Activated T-cell treated with anti-CD3 and anti-CD28 coated beads, Interleukin-2, amount 50 U/mL, for 4 hours (primary cell): Measurements from ENCODE around the gene OR12D2. TPM values are rescaled to one million over a fixed set of nuclear protein-coding genes. Genes with fewer than 3 reads are reported as not detected.
A peak's percentile ranks its signal among the peaks of the same experiment; 100 is the strongest.
"Not testable (repeated sequence)": the region's sequence is repeated elsewhere in the genome, so short reads cannot be mapped to it uniquely, and the experiment has no call there.

Source experiments
- ATAC-seq, 2 donors: fragments of 200-7000 bp; cut with Tn5 transposase; one replicate each; pipeline ENCODE4 v1.10.0; 2021
- DNase-seq: peaks from one replicate; pipeline ENCODE4 v3.0.0-alpha.2; 2020
- H3K27me3 Mint-ChIP-seq: one replicate; pipeline ENCODE4 v1.8.0; 2021; ENCODE audit warnings: low read depth, mixed read lengths
- H3K36me3 Mint-ChIP-seq: one replicate; pipeline ENCODE4 v1.8.0; 2022; ENCODE audit warnings: mixed read lengths; ENCODE audit not compliant: insufficient read depth
- H3K4me1 Mint-ChIP-seq: one replicate; pipeline ENCODE4 v1.8.0; 2021; ENCODE audit warnings: low read depth, mixed read lengths
- H3K4me3 Mint-ChIP-seq: one replicate; pipeline ENCODE4 v1.8.0; 2021; ENCODE audit warnings: mild to moderate bottlenecking, moderate library complexity, mixed read lengths
- H3K9me3 Mint-ChIP-seq: one replicate; pipeline ENCODE4 v1.8.0; 2021; ENCODE audit warnings: mixed read lengths
- total RNA-seq, 3 donors: library from RNA; stranded (reverse); gene quantifications; one replicate each; pipeline ENCODE4 v1.2.1, GENCODE V29; 2021

Gene OR12D2
- total RNA-seq = not detected

GRCh38 chr6:29395331-29395730 is at the start of gene OR12D2:
Gene OR12D2 (plus strand): TSS chr6:29395631. CDS start chr6:29396700, 1,069 bp downstream.
- H3K4me3 Mint-ChIP-seq = no peak within 1 kb of the TSS
- ATAC-seq = no peak

GRCh38 chr6:29349348-29349747 is 46.1 kb upstream of the OR12D2 start:
- not testable (repeated sequence) for H3K4me1 Mint-ChIP-seq, H3K36me3 Mint-ChIP-seq, ATAC-seq, H3K4me3 Mint-ChIP-seq, DNase-seq, H3K9me3 Mint-ChIP-seq
- H3K27me3 Mint-ChIP-seq = peaks cover 28% of the 10 kb centered on the region

More at GRCh38 chr6:29395331-29395730, at the start of gene OR12D2:
- Mint-ChIP-seq H3K9me3 (no peaks in the 10 kb centered on the region), H3K4me1 (no peaks in the 10 kb centered on the region), H3K27me3 (peaks cover 34% of the 10 kb centered on the region), H3K36me3 (no peaks in the 10 kb centered on the region)
- no peak for DNase-seq

GRCh38 chr6:29354980-29355379 is 40.5 kb upstream of the OR12D2 start:
- Mint-ChIP-seq H3K27me3 (peaks cover 43% of the 10 kb centered on the region), H3K4me1 (no peaks in the 10 kb centered on the region), H3K36me3 (no peaks in the 10 kb centered on the region), H3K4me3 (no peak overlapping the region), H3K9me3 (peaks cover 7% of the 10 kb centered on the region)
- no peak for DNase-seq
- ATAC-seq = no peak

GRCh38 chr6:29355603-29356002 is 39.8 kb upstream of the OR12D2 start:
- H3K27me3 Mint-ChIP-seq = peaks cover 47% of the 10 kb centered on the region
- no peaks in the 10 kb centered on the region for H3K36me3 Mint-ChIP-seq
- ATAC-seq = no peak

GRCh38 chr6:29368765-29369164 is 26.7 kb upstream of the OR12D2 start, which contains the start of gene OR5V1:
Gene OR5V1 (minus strand): TSS chr6:29368865. CDS start chr6:29356195, 12,670 bp downstream.
- Mint-ChIP-seq H3K4me1 (no peaks in the 10 kb centered on the region), H3K27me3 (peaks cover 29% of the 10 kb centered on the region), H3K9me3 (no peaks in the 10 kb centered on the region), H3K36me3 (no peaks in the 10 kb centered on the region), H3K4me3 (no peak within 1 kb of the TSS)
- no peak for DNase-seq
- no peak for ATAC-seq

More at GRCh38 chr6:29355603-29356002, 39.8 kb upstream of the OR12D2 start:
- Mint-ChIP-seq H3K9me3 (peaks cover 7% of the 10 kb centered on the region), H3K4me3 (no peak overlapping the region), H3K4me1 (no peaks in the 10 kb centered on the region)
- DNase-seq = no peak

GRCh38 chr6:29375191-29375590 is 20.2 kb upstream of the OR12D2 start, which contains the start of gene OR12D3:
Gene OR12D3 (minus strand): TSS chr6:29375291. CDS start chr6:29375287, 4 bp downstream.
- no peaks in the 10 kb centered on the region for H3K4me1 Mint-ChIP-seq
- no peak within 1 kb of the TSS for H3K4me3 Mint-ChIP-seq
- no peaks in the 10 kb centered on the region for H3K36me3 Mint-ChIP-seq
- no peak for ATAC-seq
- DNase-seq = no peak
- no peaks in the 10 kb centered on the region for H3K9me3 Mint-ChIP-seq
- H3K27me3 Mint-ChIP-seq = peaks cover 38% of the 10 kb centered on the region

- H3K4me3 Mint-ChIP-seq = no peak overlapping the region
- DNase-seq = no peak
- no peak for ATAC-seq
- H3K9me3 Mint-ChIP-seq = no peaks in the 10 kb centered on the region
- H3K36me3 Mint-ChIP-seq = no peaks in the 10 kb centered on the region
- H3K27me3 Mint-ChIP-seq = peaks cover 37% of the 10 kb centered on the region
- no peaks in the 10 kb centered on the region for H3K4me1 Mint-ChIP-seq
Measured at GRCh38 chr6:29376003-29376402, 19.4 kb upstream of the OR12D2 start.

- ATAC-seq (no peak), DNase-seq (no peak)
- H3K36me3 Mint-ChIP-seq = no peaks in the 10 kb centered on the region
- peaks cover 23% of the 10 kb centered on the region for H3K27me3 Mint-ChIP-seq
- no peaks in the 10 kb centered on the region for H3K4me1 Mint-ChIP-seq
- H3K4me3 Mint-ChIP-seq = no peak overlapping the region
- H3K9me3 Mint-ChIP-seq = no peaks in the 10 kb centered on the region
Measured at GRCh38 chr6:29388533-29388932, 6.9 kb upstream of the OR12D2 start.

GRCh38 chr6:29399525-29399924 is 4.1 kb downstream of the OR12D2 start:
- no peak overlapping the region for H3K4me3 Mint-ChIP-seq
- peaks cover 31% of the 10 kb centered on the region for H3K27me3 Mint-ChIP-seq
- no peaks in the 10 kb centered on the region for H3K36me3 Mint-ChIP-seq
- ATAC-seq (no peak), DNase-seq (no peak)
- no peaks in the 10 kb centered on the region for H3K9me3 Mint-ChIP-seq
- no peaks in the 10 kb centered on the region for H3K4me1 Mint-ChIP-seq

- H3K9me3 Mint-ChIP-seq = no peaks in the 10 kb centered on the region
- H3K36me3 Mint-ChIP-seq = no peaks in the 10 kb centered on the region
- ATAC-seq (no peak), DNase-seq (no peak)
- H3K4me3 Mint-ChIP-seq = no peak overlapping the region
- H3K27me3 Mint-ChIP-seq = peaks cover 25% of the 10 kb centered on the region
- H3K4me1 Mint-ChIP-seq = no peaks in the 10 kb centered on the region
Measured at GRCh38 chr6:29403801-29404200, 8.4 kb downstream of the OR12D2 start.

- Mint-ChIP-seq H3K4me3 (no peak within 1 kb of the TSS), H3K9me3 (peaks cover 22% of the 10 kb centered on the region), H3K4me1 (no peaks in the 10 kb centered on the region), H3K36me3 (no peaks in the 10 kb centered on the region), H3K27me3 (peaks cover 33% of the 10 kb centered on the region)
- DNase-seq (no peak), ATAC-seq (no peak)
Measured at GRCh38 chr6:29414588-29414987, 19.2 kb downstream of the OR12D2 start, which contains the start of gene OR12D1. Gene OR12D1 (plus strand): TSS chr6:29414928.

- no peak overlapping the region for H3K4me3 Mint-ChIP-seq
Measured at GRCh38 chr6:29419516-29419915, 24.1 kb downstream of the OR12D2 start.

GRCh38 chr6:29424168-29424567 is 28.7 kb downstream of the OR12D2 start:
- DNase-seq (no peak), ATAC-seq (no peak)
- Mint-ChIP-seq H3K27me3 (peaks cover 49% of the 10 kb centered on the region), H3K36me3 (no peaks in the 10 kb centered on the region), H3K4me3 (no peak overlapping the region), H3K9me3 (no peaks in the 10 kb centered on the region), H3K4me1 (no peaks in the 10 kb centered on the region)

More at GRCh38 chr6:29419516-29419915, 24.1 kb downstream of the OR12D2 start:
- Mint-ChIP-seq H3K27me3 (peaks cover 41% of the 10 kb centered on the region), H3K4me1 (no peaks in the 10 kb centered on the region), H3K9me3 (no peaks in the 10 kb centered on the region), H3K36me3 (no peaks in the 10 kb centered on the region)
- DNase-seq = no peak
- ATAC-seq = no peak

GRCh38 chr6:29424575-29424974 is 29.1 kb downstream of the OR12D2 start:
- Mint-ChIP-seq H3K9me3 (no peaks in the 10 kb centered on the region), H3K4me1 (no peaks in the 10 kb centered on the region), H3K27me3 (peaks cover 45% of the 10 kb centered on the region), H3K36me3 (no peaks in the 10 kb centered on the region), H3K4me3 (no peak overlapping the region)
- peak; percentile 28 to 40 for ATAC-seq
- DNase-seq = no peak

GRCh38 chr6:29425075-29425474 is 29.6 kb downstream of the OR12D2 start:
- Mint-ChIP-seq H3K4me3 (no peak overlapping the region), H3K9me3 (no peaks in the 10 kb centered on the region), H3K4me1 (no peaks in the 10 kb centered on the region), H3K27me3 (peaks cover 41% of the 10 kb centered on the region), H3K36me3 (no peaks in the 10 kb centered on the region)
- ATAC-seq (no peak), DNase-seq (no peak)
